Endothelial cell of umbilical vein (primary cell): ENCODE results near the gene FMNL2. TPM values are rescaled to one million over a fixed set of nuclear protein-coding genes. Genes with fewer than 3 reads are reported as not detected.

Source experiments
- BruUV-seq: library from RNA; stranded (reverse); fragments of 400-500 nt; replicated peaks from 2 replicates; lab custom pipeline; 2021; lab: Mats Ljungman, UMichigan
- CTCF ChIA-PET: fragments of 300-600, 350-600 bp; sonication (Branson Sonifier 250); formaldehyde crosslinking; loops from one replicate; lab custom pipeline; 2021; ENCODE audit warnings: antibody characterized with exemption, inconsistent platforms; lab: Charles Lee
- POLR2A ChIA-PET: fragments of 300-600, 350-600 bp; sonication (Branson Sonifier 250); formaldehyde crosslinking; loops from one replicate; lab custom pipeline; 2021; ENCODE audit warnings: antibody characterized with exemption, inconsistent platforms; lab: Charles Lee
- DNase-seq: peaks from one replicate; pipeline ENCODE4 v3.0.0-alpha.2; 2011; ENCODE audit warnings: low read depth, low spot score
- FAIRE-seq: peaks from 2 replicates; lab custom pipeline; 2011; peaks lifted over from hg19 to GRCh38; lab: Jason Lieb, UNC
- H2AFZ ChIP-seq: 2 replicates; pipeline ENCODE4 v1.6.0; 2012; ENCODE audit warnings: low read depth, low read length, control low read depth, inconsistent platforms
- H3K27ac ChIP-seq: 2 replicates; pipeline ENCODE4 v1.5.1; 2011; ENCODE audit warnings: low read depth, mild to moderate bottlenecking, control low read depth, low read length, moderate library complexity; ENCODE audit not compliant: insufficient read depth
- H3K27me3 ChIP-seq, 2 experiments: 2 replicates each; pipeline versions ENCODE4 v1.6.0 to v1.6.1; 2011; ENCODE audit warnings: low read length in 2 of 2, mixed read lengths in 1 of 2; ENCODE audit not compliant: control insufficient read depth in 2 of 2, insufficient read depth in 2 of 2
- H3K36me3 ChIP-seq, 2 experiments: 2 replicates in 1 of 2; 3 replicates in 1 of 2; pipeline ENCODE4 v1.5.1; 2011; ENCODE audit warnings: low read length in 2 of 2, mild to moderate bottlenecking in 1 of 2, moderate library complexity in 1 of 2; ENCODE audit not compliant: control insufficient read depth in 2 of 2, insufficient read depth in 2 of 2; ENCODE audit errors: extremely low read depth in 1 of 2
- H3K4me1 ChIP-seq: 3 replicates; pipeline ENCODE4 v1.5.1; 2011; ENCODE audit warnings: mild to moderate bottlenecking, low read length; ENCODE audit not compliant: control insufficient read depth, insufficient read depth; ENCODE audit errors: extremely low read depth
- H3K4me2 ChIP-seq: 2 replicates; pipeline ENCODE4 v1.6.1; 2011; ENCODE audit warnings: low read length, control low read depth, mixed read lengths; ENCODE audit not compliant: insufficient read depth
- H3K4me3 ChIP-seq, 3 experiments: fragments of 200-600 bp in 1 of 3; sonication (generic), shearing (Covaris generic) in 1 of 3; replicated peaks in 1 of 3; 2 replicates each; pipeline ENCODE4 v1.5.1; 2011 to 2016; ENCODE audit warnings: control low read depth in 3 of 3, low read length in 3 of 3, mild to moderate bottlenecking in 2 of 3, inconsistent platforms in 1 of 3, low read depth in 1 of 3, moderate library complexity in 1 of 3; ENCODE audit not compliant: insufficient read depth in 1 of 3
- H3K79me2 ChIP-seq: 2 replicates; pipeline ENCODE4 v1.6.0; 2012; ENCODE audit warnings: low read length, inconsistent platforms; ENCODE audit not compliant: control insufficient read depth, insufficient read depth
- H3K9ac ChIP-seq: replicated peaks from 2 replicates; pipeline ENCODE3; 2011; ENCODE audit warnings: low read length, control low read depth; ENCODE audit not compliant: insufficient read depth; ENCODE audit errors: extremely low read depth
- H3K9me1 ChIP-seq: replicated peaks from 3 replicates; pipeline ENCODE4 v1.6.0; 2011; ENCODE audit warnings: mild to moderate bottlenecking, low read length; ENCODE audit not compliant: control insufficient read depth, insufficient read depth; ENCODE audit errors: extremely low read depth
- H3K9me3 ChIP-seq: replicated peaks from 2 replicates; pipeline ENCODE4 v1.5.1; 2012; ENCODE audit warnings: low read length, inconsistent platforms; ENCODE audit not compliant: control insufficient read depth, insufficient read depth
- H4K20me1 ChIP-seq: replicated peaks from 2 replicates; pipeline ENCODE3; 2011; ENCODE audit warnings: mild to moderate bottlenecking, low read length; ENCODE audit not compliant: control insufficient read depth, insufficient read depth; ENCODE audit errors: extremely low read depth
- EZH2 ChIP-seq: IDR thresholded peaks from 2 replicates; pipeline ENCODE4 v1.6.1; 2012; ENCODE audit warnings: borderline replicate concordance, low read depth, mild to moderate bottlenecking, moderate library complexity, low read length, inconsistent platforms; ENCODE audit not compliant: severe bottlenecking
- FOS ChIP-seq: IDR thresholded peaks from 2 replicates; pipeline ENCODE4 v1.6.1; 2011; ENCODE audit warnings: mild to moderate bottlenecking, low read length, moderate library complexity, borderline replicate concordance; ENCODE audit not compliant: insufficient read depth
- GATA2 ChIP-seq: IDR thresholded peaks from 2 replicates; pipeline ENCODE4 v1.7.0; 2011; ENCODE audit warnings: low read depth, mild to moderate bottlenecking, moderate library complexity, mixed read lengths, low read length; ENCODE audit not compliant: insufficient read length, insufficient read depth
- JUN ChIP-seq: IDR thresholded peaks from 2 replicates; pipeline ENCODE4 v1.6.1; 2011; ENCODE audit warnings: borderline replicate concordance, low read depth; ENCODE audit not compliant: insufficient read length, insufficient read depth
- MYC ChIP-seq: IDR thresholded peaks from one replicate; pipeline ENCODE4 v1.6.1; 2011; ENCODE audit warnings: mild to moderate bottlenecking, low read depth, low read length
- POLR2A ChIP-seq: IDR thresholded peaks from 2 replicates; pipeline ENCODE4 v1.6.1; 2012; ENCODE audit warnings: low read depth, mild to moderate bottlenecking, control low read depth, low read length
- POLR2AphosphoS5 ChIP-seq: IDR thresholded peaks from 2 replicates; pipeline ENCODE4 v1.6.1; 2012; ENCODE audit warnings: low read depth, mild to moderate bottlenecking, control low read depth, low read length, moderate library complexity; ENCODE audit not compliant: insufficient read depth
- dilution Hi-C: fragments of 300-500 bp; cut with MboI; formaldehyde crosslinking; loops from one replicate; pipeline ENCODE4 v1.15.0; 2019; ENCODE audit warnings: low sequenced_read_pairs; ENCODE audit not compliant: extremely low pct_ligation_motif_present
- intact Hi-C: fragments of 100-400 bp; cut with micrococcal nuclease; formaldehyde crosslinking; loops from one replicate; pipeline ENCODE4 v1.10.0; 2022
- polyA plus RNA-seq, 4 experiments: library from polyadenylated mRNA; depleted of rRNA in 3 of 4; stranded (reverse) in 3 of 4; unstranded in 1 of 4; fragments of >200 nt; gene quantifications; 2 replicates each; pipeline versions ENCODE4 v1.2.1 to v1.2.3, GENCODE V29; 2011 to 2012; ENCODE audit warnings: missing spikeins in 1 of 4
- total RNA-seq: library from RNA; stranded (reverse); gene quantifications from 2 replicates; pipeline ENCODE4 v1.2.3, GENCODE V29; 2021
- TF ChIP-seq, protein P1 (sequence below): IDR thresholded peaks from 2 replicates; pipeline ENCODE4 v1.6.1; 2011; ENCODE audit not compliant: insufficient read depth, insufficient read length
- TF ChIP-seq, protein P2 (sequence below), 2 donors: IDR thresholded peaks; 1 replicate in 1 of 2; 2 replicates in 1 of 2; pipeline ENCODE4 v1.5.1; 2011; ENCODE audit warnings: low read length in 2 of 2, mild to moderate bottlenecking in 2 of 2, moderate library complexity in 2 of 2, control low read depth in 1 of 2, inconsistent platforms in 1 of 2, low read depth in 1 of 2; ENCODE audit not compliant: insufficient read depth in 1 of 2; ENCODE audit errors: extremely low read depth in 1 of 2

Gene FMNL2
- total and polyA plus RNA-seq, 2 donors (not counting 3 experiments of a cell fraction or from before 2014, with no cell fraction given), result 8.3 to 28.0 TPM

DNA sequence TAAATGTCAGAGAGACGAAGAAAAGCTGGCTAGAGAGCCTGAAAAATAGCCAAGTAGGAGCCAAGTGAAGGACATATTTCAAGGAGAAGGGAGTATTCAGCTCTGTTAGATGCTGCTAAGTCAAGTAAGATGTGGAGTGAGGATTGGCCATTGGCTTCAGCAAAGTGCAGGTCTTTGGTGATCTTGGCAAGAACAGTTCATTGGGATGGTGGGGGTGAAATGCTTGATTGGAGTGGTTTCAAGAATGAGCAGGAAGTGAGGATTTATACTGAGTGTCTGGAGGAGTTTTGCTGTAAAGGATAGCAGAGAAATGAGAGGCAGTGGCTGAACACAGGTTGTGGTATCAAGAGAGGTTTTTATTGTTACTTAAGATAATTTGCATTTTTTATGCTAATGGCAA is 242.6 kb downstream of the FMNL2 start:
- no peaks in the 10 kb centered on the region for H3K9me1 ChIP-seq
- no peaks in the 10 kb centered on the region for H3K9me3 ChIP-seq
- no peak overlapping the region for H3K27ac ChIP-seq
- DNase-seq (no peak), FAIRE-seq (no peak)
- ChIA-PET CTCF (interaction anchor here (1.0 kb wide), 1 partner anchor 58 kb away, joined by 3 read pairs; no protein-coding TSS in a partner anchor), POLR2A (no interaction called here)
- H2AFZ ChIP-seq, result no peak overlapping the region
- no peaks in the 10 kb centered on the region for H3K79me2 ChIP-seq
- no TSS peak for BruUV-seq
- TF ChIP-seq FOS, result no peak
- TF ChIP-seq, protein P1, sequence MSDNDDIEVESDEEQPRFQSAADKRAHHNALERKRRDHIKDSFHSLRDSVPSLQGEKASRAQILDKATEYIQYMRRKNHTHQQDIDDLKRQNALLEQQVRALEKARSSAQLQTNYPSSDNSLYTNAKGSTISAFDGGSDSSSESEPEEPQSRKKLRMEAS, result no peak
- TF ChIP-seq, protein P2, sequence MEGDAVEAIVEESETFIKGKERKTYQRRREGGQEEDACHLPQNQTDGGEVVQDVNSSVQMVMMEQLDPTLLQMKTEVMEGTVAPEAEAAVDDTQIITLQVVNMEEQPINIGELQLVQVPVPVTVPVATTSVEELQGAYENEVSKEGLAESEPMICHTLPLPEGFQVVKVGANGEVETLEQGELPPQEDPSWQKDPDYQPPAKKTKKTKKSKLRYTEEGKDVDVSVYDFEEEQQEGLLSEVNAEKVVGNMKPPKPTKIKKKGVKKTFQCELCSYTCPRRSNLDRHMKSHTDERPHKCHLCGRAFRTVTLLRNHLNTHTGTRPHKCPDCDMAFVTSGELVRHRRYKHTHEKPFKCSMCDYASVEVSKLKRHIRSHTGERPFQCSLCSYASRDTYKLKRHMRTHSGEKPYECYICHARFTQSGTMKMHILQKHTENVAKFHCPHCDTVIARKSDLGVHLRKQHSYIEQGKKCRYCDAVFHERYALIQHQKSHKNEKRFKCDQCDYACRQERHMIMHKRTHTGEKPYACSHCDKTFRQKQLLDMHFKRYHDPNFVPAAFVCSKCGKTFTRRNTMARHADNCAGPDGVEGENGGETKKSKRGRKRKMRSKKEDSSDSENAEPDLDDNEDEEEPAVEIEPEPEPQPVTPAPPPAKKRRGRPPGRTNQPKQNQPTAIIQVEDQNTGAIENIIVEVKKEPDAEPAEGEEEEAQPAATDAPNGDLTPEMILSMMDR (IDR thresholded peaks at IDR 0.05; ENCODE audit: extremely low read depth in 1 of 2, insufficient read depth in 1 of 2, low read depth in 1 of 2, low read length in 2 of 2), result no peak
- TF ChIP-seq EZH2, result no peak
- TF ChIP-seq GATA2, result no peak
- TF ChIP-seq POLR2AphosphoS5, result no peak
- no peak for TF ChIP-seq JUN
- TF ChIP-seq POLR2A, result no peak
- TF ChIP-seq MYC, result no peak
- no peak overlapping the region for H3K4me2 ChIP-seq
- no peaks in the 10 kb centered on the region for H3K36me3 ChIP-seq
- no peak overlapping the region for H3K9ac ChIP-seq
- H4K20me1 ChIP-seq, result no peaks in the 10 kb centered on the region
- H3K27me3 ChIP-seq, result no peaks in the 10 kb centered on the region
- no peak overlapping the region for H3K4me3 ChIP-seq
- intact Hi-C loops, result no loop called here
- peaks cover 12% of the 10 kb centered on the region for H3K4me1 ChIP-seq
- dilution Hi-C loops, result no loop called here
